Esophagus squamous epithelium (tissue), 4 donors: ENCODE results near the gene DES.

ENCODE experiments used
- CTCF ChIP-seq, 6 experiments: fragments of 450-650 bp in 4 of 6; fragments of 200-600 bp in 2 of 6; sonication (generic) in 2 of 6; IDR thresholded peaks; one replicate each; pipeline ENCODE4 v1.5.1; 2016 to 2019; ENCODE audit warnings: antibody characterized with exemption in 6 of 6, mild to moderate bottlenecking in 4 of 6, moderate library complexity in 4 of 6
- POLR2A ChIP-seq, 4 donors: fragments of 450-650 bp; IDR thresholded peaks; one replicate each; pipeline ENCODE4 v1.6.1; 2017; ENCODE audit warnings: antibody characterized with exemption in 4 of 4, mild to moderate bottlenecking in 4 of 4, moderate library complexity in 3 of 4

DNA sequence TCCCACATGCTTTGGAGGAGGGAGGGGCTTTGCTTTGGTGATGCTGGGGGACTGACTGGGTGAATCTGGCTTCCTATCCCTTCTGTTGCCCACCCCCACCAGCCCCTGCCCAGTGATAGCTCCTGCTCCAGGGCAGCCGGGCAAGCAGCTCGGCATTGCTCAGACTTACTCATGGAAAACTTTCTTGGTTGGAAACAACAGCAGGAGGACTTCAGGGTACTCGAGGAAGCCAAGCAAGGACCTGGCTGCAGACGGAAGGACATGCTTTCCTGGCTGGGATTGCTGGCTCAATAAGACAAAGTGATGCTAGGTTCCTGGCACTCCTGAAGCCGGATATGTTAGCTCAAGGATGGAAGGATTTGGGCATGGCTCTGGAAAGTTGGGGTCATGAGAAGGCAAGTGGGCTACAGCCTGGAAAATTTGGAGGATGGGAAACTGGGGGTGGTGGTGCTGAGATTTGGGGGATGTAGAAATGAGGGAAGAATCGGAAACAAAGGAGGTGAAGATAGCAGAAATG, 19.6 kb downstream of the DES start:
- TF ChIP-seq CTCF (IDR thresholded peaks at IDR 0.05) (no peak), POLR2A (IDR thresholded peaks at IDR 0.05) (no peak)
